Activated T-cell treated with anti-CD3 and anti-CD28 coated beads, Interleukin-2, amount 50 U/mL, for 24 hours (primary cell): ENCODE data around the gene DUS1L.

ENCODE experiments used
- DNase-seq: peaks from one replicate; pipeline ENCODE4 v3.0.0-alpha.2; 2020
- H3K27ac Mint-ChIP-seq: 2 replicates; pipeline ENCODE4 v1.8.0; 2020; ENCODE audit warnings: mild to moderate bottlenecking, mixed read lengths
- H3K27me3 Mint-ChIP-seq: 2 replicates; pipeline ENCODE4 v1.8.0; 2020; ENCODE audit warnings: mixed read lengths
- H3K36me3 Mint-ChIP-seq: 2 replicates; pipeline ENCODE4 v1.8.0; 2020; ENCODE audit warnings: low read depth, mixed read lengths
- H3K4me1 Mint-ChIP-seq: 2 replicates; pipeline ENCODE4 v1.8.0; 2020; ENCODE audit warnings: low read depth, mixed read lengths
- H3K4me3 Mint-ChIP-seq: 2 replicates; pipeline ENCODE4 v1.8.0; 2020; ENCODE audit warnings: mild to moderate bottlenecking, moderate library complexity, mixed read lengths
- H3K9me3 Mint-ChIP-seq: 2 replicates; pipeline ENCODE4 v1.8.0; 2020; ENCODE audit warnings: mixed read lengths

Gene DUS1L

GRCh38 chr17:82030470-82031302 is 34.9 kb downstream of the DUS1L start:
- peak; percentile 87 for DNase-seq
- H3K4me1 Mint-ChIP-seq = peaks cover 18% of the 10 kb centered on the region
- H3K9me3 Mint-ChIP-seq = no peaks in the 10 kb centered on the region
- H3K4me3 Mint-ChIP-seq = peak overlapping the region; percentile 74
- H3K27me3 Mint-ChIP-seq = no peaks in the 10 kb centered on the region
- H3K36me3 Mint-ChIP-seq = peaks cover 42% of the 10 kb centered on the region
- H3K27ac Mint-ChIP-seq = peak overlapping the region; percentile 74

GRCh38 chr17:82029990-82030469 is 35.6 kb downstream of the DUS1L start:
- peaks cover 11% of the 10 kb centered on the region for H3K4me1 Mint-ChIP-seq

GRCh38 chr17:82029391-82029790 is 36.2 kb downstream of the DUS1L start:
- peaks cover 34% of the 10 kb centered on the region for H3K36me3 Mint-ChIP-seq
- DNase-seq = no peak
- no peaks in the 10 kb centered on the region for H3K27me3 Mint-ChIP-seq
- H3K27ac Mint-ChIP-seq = peak overlapping the region; percentile 16
- peaks cover 11% of the 10 kb centered on the region for H3K4me1 Mint-ChIP-seq
- H3K4me3 Mint-ChIP-seq = no peak overlapping the region
- H3K9me3 Mint-ChIP-seq = no peaks in the 10 kb centered on the region

More at GRCh38 chr17:82029990-82030469, 35.6 kb downstream of the DUS1L start:
- Mint-ChIP-seq H3K27me3 (no peaks in the 10 kb centered on the region), H3K9me3 (no peaks in the 10 kb centered on the region), H3K4me3 (no peak overlapping the region), H3K27ac (no peak overlapping the region), H3K36me3 (peaks cover 38% of the 10 kb centered on the region)
- no peak for DNase-seq

- Mint-ChIP-seq H3K4me1 (peaks cover 15% of the 10 kb centered on the region), H3K4me3 (no peak overlapping the region), H3K9me3 (no peaks in the 10 kb centered on the region), H3K36me3 (peaks cover 33% of the 10 kb centered on the region), H3K27me3 (no peaks in the 10 kb centered on the region), H3K27ac (no peak overlapping the region)
- no peak for DNase-seq
These were observed 36.6 kb downstream of the DUS1L start for GRCh38 chr17:82028966-82029365.

DNA sequence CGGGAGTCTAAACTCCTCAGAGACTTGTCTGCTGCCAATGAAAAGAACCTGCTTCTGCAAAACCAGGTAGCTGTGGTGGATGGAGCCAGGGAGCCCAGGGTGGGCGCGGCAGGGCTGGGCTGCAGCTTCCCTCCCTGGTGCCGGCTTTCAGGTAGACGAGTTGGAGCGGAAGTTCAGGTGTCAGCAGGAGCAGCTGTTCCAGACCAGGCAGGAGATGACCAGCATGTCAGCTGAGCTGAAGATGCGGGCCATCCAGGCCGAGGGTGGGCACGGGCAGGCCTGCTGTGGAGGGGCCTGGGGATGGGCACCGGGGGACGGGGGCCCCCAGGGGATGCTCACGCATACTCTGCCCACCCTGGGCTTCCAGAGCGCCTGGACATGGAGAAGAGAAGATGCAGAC is 37.4 kb downstream of the DUS1L start:
- Mint-ChIP-seq H3K27ac (no peak overlapping the region), H3K9me3 (no peaks in the 10 kb centered on the region), H3K4me1 (peaks cover 18% of the 10 kb centered on the region), H3K27me3 (no peaks in the 10 kb centered on the region), H3K36me3 (peaks cover 36% of the 10 kb centered on the region), H3K4me3 (no peak overlapping the region)
- DNase-seq = no peak

GRCh38 chr17:82025401-82026107 is 40.0 kb downstream of the DUS1L start:
- H3K27ac Mint-ChIP-seq = no peak overlapping the region

GRCh38 chr17:82024859-82025258 is 40.7 kb downstream of the DUS1L start:
- Mint-ChIP-seq H3K27ac (no peak overlapping the region), H3K4me1 (peaks cover 29% of the 10 kb centered on the region), H3K9me3 (no peaks in the 10 kb centered on the region), H3K4me3 (peak overlapping the region; percentile 83), H3K36me3 (peaks cover 52% of the 10 kb centered on the region), H3K27me3 (no peaks in the 10 kb centered on the region)
- no peak for DNase-seq

More at GRCh38 chr17:82025401-82026107, 40.0 kb downstream of the DUS1L start:
- no peak overlapping the region for H3K4me3 Mint-ChIP-seq
- no peak for DNase-seq
- peaks cover 29% of the 10 kb centered on the region for H3K4me1 Mint-ChIP-seq
- no peaks in the 10 kb centered on the region for H3K27me3 Mint-ChIP-seq
- H3K36me3 Mint-ChIP-seq = peaks cover 48% of the 10 kb centered on the region
- no peaks in the 10 kb centered on the region for H3K9me3 Mint-ChIP-seq

DNA sequence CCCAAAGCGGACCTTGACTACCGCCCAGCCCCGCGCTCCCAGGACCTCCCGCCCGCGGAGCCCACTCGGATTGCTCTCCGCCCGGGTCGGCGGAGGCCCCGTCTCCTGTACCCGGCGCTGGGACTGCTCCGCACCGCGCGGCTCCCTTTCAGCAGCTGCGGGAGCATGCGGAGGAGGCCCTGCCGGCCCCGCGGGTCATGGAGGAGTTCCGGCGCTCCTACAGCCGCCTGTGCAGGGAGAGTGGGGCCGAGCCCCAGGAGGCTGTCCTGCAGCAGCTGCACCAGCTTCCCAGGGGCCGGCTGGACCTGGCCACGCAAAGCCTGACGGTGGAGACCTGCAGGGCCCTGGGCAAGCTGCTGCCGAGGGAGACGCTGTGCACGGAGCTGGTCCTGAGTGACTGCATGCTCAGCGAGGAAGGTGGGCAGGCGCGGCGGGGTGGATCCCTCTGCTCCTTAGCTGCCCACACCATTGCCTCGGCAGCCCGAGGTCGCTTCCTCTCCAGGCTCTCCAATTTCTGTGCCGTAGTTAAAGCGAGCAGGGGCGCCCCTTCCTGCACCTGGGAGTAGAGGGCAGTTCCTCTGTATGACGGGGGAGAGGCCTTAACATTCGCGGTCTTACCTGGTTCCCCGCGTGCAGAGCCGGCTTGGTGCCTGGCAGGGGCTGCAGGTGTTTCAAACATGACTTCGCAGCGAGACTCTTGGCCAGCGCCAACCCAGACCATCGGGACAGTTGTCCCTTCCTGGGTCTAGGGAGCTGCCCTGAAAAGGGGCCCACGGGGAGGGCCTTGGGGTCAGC is 42.0 kb downstream of the DUS1L start:
- H3K36me3 Mint-ChIP-seq = peaks cover 47% of the 10 kb centered on the region
- no peaks in the 10 kb centered on the region for H3K9me3 Mint-ChIP-seq
- H3K27ac Mint-ChIP-seq = peak overlapping the region; percentile 40
- peak overlapping the region; percentile 83 for H3K4me3 Mint-ChIP-seq
- peak; percentile 66 for DNase-seq
- H3K27me3 Mint-ChIP-seq = no peaks in the 10 kb centered on the region
- peaks cover 25% of the 10 kb centered on the region for H3K4me1 Mint-ChIP-seq

DNA sequence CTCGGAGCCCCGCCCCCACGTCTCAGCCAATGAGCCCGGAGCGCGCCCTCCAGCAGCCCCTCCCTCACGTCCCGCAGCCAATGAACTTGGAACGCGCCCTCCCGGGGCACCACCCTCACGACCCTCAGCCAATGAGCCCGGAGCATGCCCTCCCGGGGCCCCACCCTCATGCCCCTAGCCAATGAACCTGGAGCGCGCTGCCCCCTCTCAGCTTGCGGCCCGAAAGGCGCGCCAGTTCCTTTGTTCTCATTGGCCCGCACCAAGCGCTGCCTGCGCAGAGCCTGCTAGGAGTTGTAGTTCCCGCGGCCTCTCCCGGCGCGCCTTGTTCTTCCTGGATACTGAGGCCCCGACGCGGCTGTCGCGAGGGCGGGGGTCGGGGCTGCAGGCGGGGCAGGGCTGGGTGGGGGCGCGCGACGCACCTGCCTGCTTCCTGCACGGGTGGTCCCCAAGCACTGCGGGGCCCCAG is 42.6 kb downstream of the DUS1L start, which contains the start of gene LRRC45:
Gene LRRC45 (plus strand): TSS at position 325 of the 466 bp plus-strand sequence. CDS start 339 bp downstream, outside the sequence.
- H3K36me3 Mint-ChIP-seq = peaks cover 49% of the 10 kb centered on the region
- H3K27ac Mint-ChIP-seq = peak within 1 kb of the TSS; percentile 87
- peaks cover 25% of the 10 kb centered on the region for H3K4me1 Mint-ChIP-seq

GRCh38 chr17:82022310-82022980 is 43.2 kb downstream of the DUS1L start, which contains the start of gene CENPX:
CENPX (minus strand) TSS chr17:82022878; CDS start chr17:82022861, 17 bp downstream.
- Mint-ChIP-seq H3K36me3 (peaks cover 48% of the 10 kb centered on the region), H3K27ac (peak within 1 kb of the TSS; percentile 87), H3K27me3 (no peaks in the 10 kb centered on the region), H3K4me3 (peak within 1 kb of the TSS; percentile 90), H3K9me3 (no peaks in the 10 kb centered on the region), H3K4me1 (peaks cover 25% of the 10 kb centered on the region)
- DNase-seq = no peak

More for the DNA sequence above, 42.6 kb downstream of the DUS1L start, which contains the start of gene LRRC45:
- no peaks in the 10 kb centered on the region for H3K27me3 Mint-ChIP-seq
- H3K4me3 Mint-ChIP-seq = peak within 1 kb of the TSS; percentile 90
- peak; percentile 99 for DNase-seq
- no peaks in the 10 kb centered on the region for H3K9me3 Mint-ChIP-seq

DNA sequence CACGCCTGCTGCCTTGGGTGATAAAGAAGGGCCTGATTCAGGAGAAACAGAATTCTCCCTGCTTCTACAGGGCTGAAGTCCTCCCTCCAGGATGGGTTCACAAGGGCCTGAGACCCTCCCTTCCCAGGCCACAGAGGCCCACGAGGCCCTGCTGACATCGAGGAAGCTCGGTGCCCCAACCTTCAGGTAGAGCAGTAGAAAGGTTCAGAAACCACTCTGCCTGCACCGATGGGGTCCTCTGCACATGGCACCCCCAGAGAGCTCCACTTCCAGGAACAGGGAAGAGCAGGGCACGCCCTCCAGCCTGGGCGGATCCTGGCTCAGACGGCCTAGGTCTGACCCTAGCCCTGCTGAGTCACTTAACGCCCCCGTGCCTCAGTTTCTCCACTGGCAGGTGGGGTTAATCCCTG is 43.7 kb downstream of the DUS1L start:
- H3K9me3 Mint-ChIP-seq = no peaks in the 10 kb centered on the region
- no peaks in the 10 kb centered on the region for H3K27me3 Mint-ChIP-seq
- peak overlapping the region; percentile 87 for H3K27ac Mint-ChIP-seq
- peak; percentile 47 for DNase-seq
- H3K4me3 Mint-ChIP-seq = peak overlapping the region; percentile 90
- peaks cover 25% of the 10 kb centered on the region for H3K4me1 Mint-ChIP-seq
- peaks cover 45% of the 10 kb centered on the region for H3K36me3 Mint-ChIP-seq

DNA sequence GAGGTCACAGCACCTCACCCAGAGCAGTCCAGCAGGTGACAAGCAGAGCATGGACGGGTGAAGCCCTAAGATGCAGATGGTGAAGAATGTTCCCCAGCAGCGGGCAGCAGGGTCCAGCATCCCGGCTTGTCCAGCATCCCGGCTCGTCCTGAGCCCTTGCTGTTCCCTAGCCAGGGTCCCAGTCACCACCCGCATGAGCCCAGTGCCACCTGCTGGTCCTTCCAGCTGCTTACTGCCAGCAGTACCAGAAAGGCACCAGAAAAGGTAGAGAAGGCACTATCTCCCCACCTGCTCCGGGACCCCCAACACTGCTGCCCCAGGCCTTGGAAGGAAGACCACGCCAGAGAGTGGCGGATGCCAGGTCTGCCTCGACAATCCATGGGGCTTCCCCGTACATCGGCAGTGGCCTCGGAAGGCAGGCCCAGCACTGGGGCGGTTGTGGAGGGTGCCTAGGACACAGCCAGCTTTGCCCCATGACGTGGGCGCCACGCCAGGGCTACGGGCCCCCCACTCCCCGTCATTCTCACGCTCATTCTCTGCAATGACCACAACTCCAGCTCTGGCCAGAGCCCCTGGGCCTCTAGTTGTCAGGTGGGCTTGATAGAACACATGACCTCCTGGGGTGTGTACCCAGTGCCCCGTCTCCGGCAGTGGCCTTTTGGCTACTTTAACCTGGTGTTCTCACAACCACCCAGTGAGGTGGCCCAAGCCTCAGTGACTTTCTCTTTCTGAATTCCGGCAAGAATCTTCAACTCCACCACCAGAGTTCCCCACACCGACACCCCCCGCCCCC is 44.3 kb downstream of the DUS1L start:
- H3K9me3 Mint-ChIP-seq = no peaks in the 10 kb centered on the region
- H3K27me3 Mint-ChIP-seq = no peaks in the 10 kb centered on the region
- peak; percentile 65 for DNase-seq
- H3K27ac Mint-ChIP-seq = peak overlapping the region; percentile 87
- H3K36me3 Mint-ChIP-seq = peaks cover 45% of the 10 kb centered on the region
- H3K4me3 Mint-ChIP-seq = peak overlapping the region; percentile 90
- peaks cover 25% of the 10 kb centered on the region for H3K4me1 Mint-ChIP-seq

GRCh38 chr17:82020572-82021106 is 45.0 kb downstream of the DUS1L start:
- Mint-ChIP-seq H3K27me3 (no peaks in the 10 kb centered on the region), H3K36me3 (peaks cover 40% of the 10 kb centered on the region), H3K4me3 (peak overlapping the region; percentile 90), H3K4me1 (peaks cover 25% of the 10 kb centered on the region), H3K9me3 (no peaks in the 10 kb centered on the region), H3K27ac (peak overlapping the region; percentile 26)
- DNase-seq = no peak
